Ascending aorta (tissue), 2 donors: ENCODE results near the gene GIT2. TPM values are rescaled to one million over a fixed set of nuclear protein-coding genes. Genes with fewer than 3 reads are reported as not detected.

Experiments used
- DNase-seq, 2 donors: peaks; one replicate each; pipeline ENCODE4 v3.0.0-alpha.2; 2019; ENCODE audit warnings: low spot score in 2 of 2
- H3K27ac ChIP-seq, 2 donors: fragments of 200-600 bp; sonication (generic); one replicate each; pipeline ENCODE4 v1.5.1; 2016 to 2017; ENCODE audit warnings: mild to moderate bottlenecking in 1 of 2
- H3K27me3 ChIP-seq: fragments of 200-600 bp; sonication (generic); one replicate; pipeline ENCODE4 v1.5.1; 2017
- H3K36me3 ChIP-seq, 2 donors: fragments of 200-600 bp; sonication (generic); one replicate each; pipeline ENCODE4 v1.5.1; 2016
- H3K4me1 ChIP-seq, 2 donors: fragments of 200-600 bp; sonication (generic); one replicate each; pipeline ENCODE4 v1.5.1; 2016 to 2017; ENCODE audit warnings: mild to moderate bottlenecking in 1 of 2
- H3K4me3 ChIP-seq, 2 donors: fragments of 200-600 bp; sonication (generic); one replicate each; pipeline ENCODE4 v1.5.1; 2016 to 2017; ENCODE audit warnings: mild to moderate bottlenecking in 1 of 2
- H3K9me3 ChIP-seq, 2 donors: fragments of 200-600 bp; sonication (generic); one replicate each; pipeline ENCODE4 v1.5.1; 2016
- CTCF ChIP-seq, 3 experiments: fragments of 200-600 bp in 2 of 3; fragments of 450-650 bp in 1 of 3; sonication (generic) in 2 of 3; IDR thresholded peaks; one replicate each; pipeline ENCODE4 v1.5.1; 2016 to 2019; ENCODE audit warnings: antibody characterized with exemption in 3 of 3, mild to moderate bottlenecking in 1 of 3, moderate library complexity in 1 of 3
- intact Hi-C: fragments of 100-400 bp; cut with DNase I; formaldehyde crosslinking; loops from one replicate; pipeline ENCODE4 v1.15.1; 2023
- total RNA-seq: library from RNA; depleted of rRNA; stranded (reverse); fragments of >200 nt; gene quantifications from one replicate; pipeline ENCODE4 v1.1.0, GENCODE V29; 2016

Gene GIT2
- total RNA-seq, 1 donor from 2014 or later, result 44.9 TPM

DNA sequence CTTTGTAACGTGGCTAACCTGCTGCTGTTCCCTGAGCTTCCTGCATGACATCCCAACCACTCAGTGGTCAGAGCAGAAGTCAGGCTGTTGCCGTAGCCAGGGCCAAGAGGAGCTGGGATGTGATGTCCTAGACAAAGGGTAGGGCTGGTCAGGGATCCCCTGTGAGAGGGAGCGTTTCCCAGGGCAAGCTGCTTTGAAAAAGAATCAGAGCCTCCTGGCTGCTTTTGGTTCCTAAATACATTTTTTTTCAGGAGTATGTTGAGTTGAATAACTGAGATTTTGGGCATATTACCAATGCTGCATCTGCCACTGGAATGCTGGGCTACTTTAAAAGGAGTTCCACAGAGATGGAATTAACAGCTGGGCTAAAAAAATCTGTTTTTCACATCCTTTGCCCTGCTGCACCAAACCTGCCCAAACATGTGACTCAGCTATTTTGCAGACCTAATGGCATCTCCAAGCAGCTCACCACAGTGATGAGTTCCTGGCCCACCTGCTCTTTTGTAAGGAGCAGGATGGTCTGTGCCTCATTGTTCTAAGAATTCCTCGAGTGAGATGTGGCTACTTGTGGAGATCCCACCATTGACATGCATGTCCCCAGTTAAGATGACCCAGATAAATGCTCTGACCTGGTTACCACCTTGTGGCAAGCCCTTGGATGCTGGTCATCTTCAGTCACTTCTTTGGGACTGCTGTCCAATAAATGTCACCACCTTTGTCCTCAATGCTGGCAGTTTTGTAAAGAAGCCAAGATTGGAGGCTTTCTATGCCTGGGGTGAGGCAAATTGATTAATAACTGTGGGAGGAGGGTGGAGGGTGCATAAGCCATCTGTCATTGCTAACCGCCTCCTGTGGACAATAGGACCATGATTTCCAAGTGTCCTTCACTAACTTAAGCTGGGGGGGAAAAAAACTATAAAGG, 27.2 kb upstream of the GIT2 start:
- peak overlapping the region; percentile 43 to 72 for H3K27ac ChIP-seq
- peaks cover 43 to 47% of the 10 kb centered on the region in 2 donors for H3K36me3 ChIP-seq
- H3K4me3 ChIP-seq, result no peak overlapping the region
- intact Hi-C loops, result no loop called here
- H3K9me3 ChIP-seq, result no peaks in the 10 kb centered on the region
- H3K4me1 ChIP-seq, result peaks cover 0 to 22% of the 10 kb centered on the region in 2 donors
- TF ChIP-seq CTCF (IDR thresholded peaks at IDR 0.05), result no peak
- H3K27me3 ChIP-seq, result no peaks in the 10 kb centered on the region
- DNase-seq, result peak in 1 of 2 donors; percentile 58

DNA sequence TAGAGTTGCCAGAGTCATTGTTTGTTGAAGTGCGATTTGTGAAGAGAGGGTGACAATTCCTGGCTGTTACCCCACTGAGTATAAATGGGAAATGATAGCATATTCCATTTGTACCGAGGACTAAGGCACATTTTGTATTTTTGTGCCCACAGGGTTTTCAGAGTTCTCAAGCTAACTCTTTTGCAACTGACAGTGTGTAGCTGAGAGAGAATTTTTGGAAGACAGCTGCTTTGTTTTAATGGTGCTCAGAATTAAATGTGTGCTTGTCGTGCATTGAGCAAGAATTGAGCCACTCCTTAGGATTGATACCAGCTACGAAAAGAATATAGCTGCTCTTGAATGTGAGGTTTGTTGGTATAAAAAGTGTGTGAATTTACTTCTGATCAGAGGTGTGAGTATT, 24.8 kb upstream of the GIT2 start:
- Histone ChIP-seq H3K4me3 (no peak overlapping the region), H3K4me1 (peaks cover 0 to 22% of the 10 kb centered on the region in 2 donors), H3K9me3 (no peaks in the 10 kb centered on the region), H3K27me3 (no peaks in the 10 kb centered on the region), H3K27ac (no peak overlapping the region), H3K36me3 (peaks cover 49 to 50% of the 10 kb centered on the region in 2 donors)
- intact Hi-C loops, result no loop called here
- no peak for DNase-seq
- TF ChIP-seq CTCF (IDR thresholded peaks at IDR 0.05), result no peak

GRCh38 chr12:110015132-110015531, 19.0 kb upstream of the GIT2 start:
- H3K9me3 ChIP-seq, result no peaks in the 10 kb centered on the region
- H3K4me3 ChIP-seq, result no peak overlapping the region
- no peak for DNase-seq
- peaks cover 43 to 72% of the 10 kb centered on the region in 2 donors for H3K36me3 ChIP-seq
- no peaks in the 10 kb centered on the region for H3K27me3 ChIP-seq
- intact Hi-C loops, result no loop called here
- no peak for TF ChIP-seq CTCF (IDR thresholded peaks at IDR 0.05)
- no peak overlapping the region for H3K27ac ChIP-seq
- no peaks in the 10 kb centered on the region for H3K4me1 ChIP-seq

DNA sequence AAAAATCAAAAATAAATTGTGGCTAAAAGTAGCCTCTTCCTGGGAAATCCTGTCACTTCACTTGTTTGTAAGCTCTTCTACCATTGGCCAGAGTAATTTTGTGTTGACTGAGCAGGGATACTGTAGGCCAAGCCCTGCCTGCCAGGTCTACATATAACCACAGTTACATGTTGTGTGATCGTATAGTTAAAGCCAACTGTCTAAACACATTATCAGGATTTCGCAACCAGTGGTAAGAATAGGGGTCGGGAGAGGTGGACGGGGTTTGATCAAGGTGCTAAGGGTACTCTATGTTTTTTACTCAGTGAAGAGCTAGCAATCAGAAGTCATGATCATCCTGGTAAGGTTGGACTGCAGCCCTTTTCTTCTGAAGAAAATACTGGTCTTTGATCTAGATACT, 16.5 kb upstream of the GIT2 start:
- no peaks in the 10 kb centered on the region for H3K4me1 ChIP-seq
- H3K4me3 ChIP-seq, result no peak overlapping the region
- no peak for TF ChIP-seq CTCF (IDR thresholded peaks at IDR 0.05)
- no peaks in the 10 kb centered on the region for H3K9me3 ChIP-seq
- no peak overlapping the region for H3K27ac ChIP-seq
- intact Hi-C loops, result no loop called here
- no peaks in the 10 kb centered on the region for H3K27me3 ChIP-seq
- no peak for DNase-seq
- H3K36me3 ChIP-seq, result peaks cover 23 to 47% of the 10 kb centered on the region in 2 donors

- DNase-seq, result no peak
- H3K27me3 ChIP-seq, result no peaks in the 10 kb centered on the region
- no peaks in the 10 kb centered on the region for H3K9me3 ChIP-seq
- no peak for TF ChIP-seq CTCF (IDR thresholded peaks at IDR 0.05)
- H3K4me1 ChIP-seq, result no peaks in the 10 kb centered on the region
- no peak overlapping the region for H3K27ac ChIP-seq
- no peak overlapping the region for H3K4me3 ChIP-seq
- peaks cover 23 to 43% of the 10 kb centered on the region in 2 donors for H3K36me3 ChIP-seq
- intact Hi-C loops, result no loop called here
These were observed 16.0 kb upstream of the GIT2 start for GRCh38 chr12:110012137-110012536.
